Measurements from ENCODE around the gene AIM2. TPM values are rescaled to one million over a fixed set of nuclear protein-coding genes. Genes with fewer than 3 reads are reported as not detected.

AIM2 gene
- total RNA-seq, 1 experiment from 2014 or later, result not detected

GRCh38 chr1:159056069-159056698 is 20.4 kb downstream of the AIM2 start:
- Mint-ChIP-seq H3K36me3 (ENCODE audit: insufficient read depth, unreplicated experiment) (no peaks in the 10 kb centered on the region), H3K27me3 (ENCODE audit: insufficient read depth, unreplicated experiment) (peaks cover 5% of the 10 kb centered on the region), H3K4me1 (ENCODE audit: low read depth, unreplicated experiment) (no peaks in the 10 kb centered on the region), H3K9me3 (ENCODE audit: unreplicated experiment) (no peaks in the 10 kb centered on the region), H3K4me3 (ENCODE audit: unreplicated experiment) (no peak overlapping the region), H3K27ac (ENCODE audit: unreplicated experiment) (no peak overlapping the region)
- intact Hi-C loops (cut with micrococcal nuclease; ENCODE audit: unreplicated experiment), result no loop called here
- CTCF ChIA-PET, result no interaction called here
- Histone ChIP-seq H3K27me3 (replicated peaks; ENCODE audit: control insufficient read depth, insufficient read depth, low read length) (no peaks in the 10 kb centered on the region), H3K36me3 (ENCODE audit: control insufficient read depth, insufficient read depth, low read length) (no peaks in the 10 kb centered on the region), H3K4me3 (ENCODE audit: low read depth, low read length) (no peak overlapping the region), H3K9me3 (no peaks in the 10 kb centered on the region), H3K4me1 (no peaks in the 10 kb centered on the region)
- TF ChIP-seq CTCF (IDR thresholded peaks at IDR 0.05; ENCODE audit: insufficient read depth in 1 of 2, low read depth in 1 of 2, low read length in 1 of 2, severe bottlenecking in 1 of 2, unreplicated experiment in 1 of 2), result no peak
- POLR2A ChIA-PET, result no interaction called here
- BruUV-seq (replicated peaks), result no TSS peak
- DNase-seq, result no peak

GRCh38 chr1:159055181-159055641 is 21.4 kb downstream of the AIM2 start:
- ChIA-PET POLR2A (no interaction called here), CTCF (no interaction called here)
- Mint-ChIP-seq H3K4me3 (ENCODE audit: unreplicated experiment) (no peak overlapping the region), H3K9me3 (ENCODE audit: unreplicated experiment) (no peaks in the 10 kb centered on the region), H3K27me3 (ENCODE audit: insufficient read depth, unreplicated experiment) (peaks cover under 1% of the 10 kb centered on the region), H3K27ac (ENCODE audit: unreplicated experiment) (no peak overlapping the region), H3K4me1 (ENCODE audit: low read depth, unreplicated experiment) (no peaks in the 10 kb centered on the region), H3K36me3 (ENCODE audit: insufficient read depth, unreplicated experiment) (no peaks in the 10 kb centered on the region)
- Histone ChIP-seq H3K9me3 (no peaks in the 10 kb centered on the region), H3K4me3 (ENCODE audit: low read depth, low read length) (no peak overlapping the region), H3K36me3 (ENCODE audit: control insufficient read depth, insufficient read depth, low read length) (no peaks in the 10 kb centered on the region), H3K27me3 (replicated peaks; ENCODE audit: control insufficient read depth, insufficient read depth, low read length) (no peaks in the 10 kb centered on the region), H3K4me1 (no peaks in the 10 kb centered on the region)
- no peak for DNase-seq
- intact Hi-C loops (cut with micrococcal nuclease; ENCODE audit: unreplicated experiment), result no loop called here
- TF ChIP-seq CTCF (IDR thresholded peaks at IDR 0.05; ENCODE audit: insufficient read depth in 1 of 2, low read depth in 1 of 2, low read length in 1 of 2, severe bottlenecking in 1 of 2, unreplicated experiment in 1 of 2), result no peak
- BruUV-seq (replicated peaks), result no TSS peak

GRCh38 chr1:159054427-159054826 is 22.1 kb downstream of the AIM2 start:
- Mint-ChIP-seq H3K27me3 (ENCODE audit: insufficient read depth, unreplicated experiment) (no peaks in the 10 kb centered on the region), H3K36me3 (ENCODE audit: insufficient read depth, unreplicated experiment) (no peaks in the 10 kb centered on the region), H3K9me3 (ENCODE audit: unreplicated experiment) (no peaks in the 10 kb centered on the region), H3K4me3 (ENCODE audit: unreplicated experiment) (no peak overlapping the region), H3K27ac (ENCODE audit: unreplicated experiment) (no peak overlapping the region), H3K4me1 (ENCODE audit: low read depth, unreplicated experiment) (no peaks in the 10 kb centered on the region)
- ChIA-PET CTCF (no interaction called here), POLR2A (no interaction called here)
- TF ChIP-seq CTCF (IDR thresholded peaks at IDR 0.05; ENCODE audit: insufficient read depth in 1 of 2, low read depth in 1 of 2, low read length in 1 of 2, severe bottlenecking in 1 of 2, unreplicated experiment in 1 of 2), result no peak
- intact Hi-C loops (cut with micrococcal nuclease; ENCODE audit: unreplicated experiment), result no loop called here
- BruUV-seq (replicated peaks), result no TSS peak
- H3K4me1 ChIP-seq, result no peaks in the 10 kb centered on the region
- H3K9me3 ChIP-seq, result no peaks in the 10 kb centered on the region
- H3K36me3 ChIP-seq (ENCODE audit: control insufficient read depth, insufficient read depth, low read length), result no peaks in the 10 kb centered on the region
- DNase-seq, result no peak
- H3K27me3 ChIP-seq (replicated peaks; ENCODE audit: control insufficient read depth, insufficient read depth, low read length), result no peaks in the 10 kb centered on the region
- no peak overlapping the region for H3K4me3 ChIP-seq (ENCODE audit: low read depth, low read length)

Measured in Caco-2 (cell line).